Activated CD8-positive, alpha-beta T cell treated with anti-CD3 and anti-CD28 coated beads for 36 hours (primary cell): Measurements from ENCODE around the gene RALGAPA1. TPM values are rescaled to one million over a fixed set of nuclear protein-coding genes. Genes with fewer than 3 reads are reported as not detected.

Experiments used
- ATAC-seq: fragments of 200-7000 bp; cut with Tn5 transposase; one replicate; pipeline ENCODE4 v1.10.0; 2021; ENCODE audit warnings: mild to moderate bottlenecking, moderate library complexity
- CTCF ChIA-PET: fragments of 350-600 bp; sonication (Branson Sonifier 250); formaldehyde crosslinking; loops from one replicate; lab custom pipeline; 2021; ENCODE audit warnings: antibody characterized with exemption; lab: Charles Lee
- POLR2A ChIA-PET: fragments of 350-600 bp; sonication (Branson Sonifier 250); formaldehyde crosslinking; loops from one replicate; lab custom pipeline; 2021; ENCODE audit warnings: antibody characterized with exemption; lab: Charles Lee
- DNase-seq: peaks from one replicate; pipeline ENCODE4 v3.0.0-alpha.2; 2020
- H3K27ac Mint-ChIP-seq: one replicate; pipeline ENCODE4 v1.8.0; 2021; ENCODE audit warnings: mild to moderate bottlenecking, mixed read lengths
- H3K27me3 Mint-ChIP-seq: one replicate; pipeline ENCODE4 v1.8.0; 2021; ENCODE audit warnings: mixed read lengths
- H3K36me3 Mint-ChIP-seq: one replicate; pipeline ENCODE4 v1.8.0; 2021; ENCODE audit warnings: low read depth, mixed read lengths
- H3K4me1 Mint-ChIP-seq: one replicate; pipeline ENCODE4 v1.8.0; 2021; ENCODE audit warnings: low read depth, mixed read lengths
- H3K4me3 Mint-ChIP-seq: one replicate; pipeline ENCODE4 v1.8.0; 2021; ENCODE audit warnings: mild to moderate bottlenecking, moderate library complexity, mixed read lengths
- H3K9me3 Mint-ChIP-seq: one replicate; pipeline ENCODE4 v1.8.0; 2021; ENCODE audit warnings: mixed read lengths
- CTCF ChIP-seq: fragments of 200-600 bp; IDR thresholded peaks from one replicate; pipeline ENCODE4 v1.8.0; 2022; ENCODE audit warnings: antibody characterized with exemption, mild to moderate bottlenecking
- intact Hi-C: fragments of 100-400 bp; cut with micrococcal nuclease; formaldehyde crosslinking; loops from one replicate; pipeline ENCODE4 v1.10.0; 2022
- total RNA-seq, 2 experiments: library from RNA; stranded (reverse); gene quantifications; one replicate each; pipeline ENCODE4 v1.2.3, GENCODE V29; 2021

Gene RALGAPA1
- total RNA-seq, 2 experiments from 2014 or later: 23.7 to 26.5 TPM

GRCh38 chr14:35653045-35653444, 156.1 kb downstream of the RALGAPA1 start:
- CTCF ChIA-PET: no interaction called here
- Mint-ChIP-seq H3K9me3 (no peaks in the 10 kb centered on the region), H3K27ac (no peak overlapping the region), H3K4me3 (no peak overlapping the region), H3K27me3 (no peaks in the 10 kb centered on the region), H3K36me3 (peaks cover 6% of the 10 kb centered on the region), H3K4me1 (no peaks in the 10 kb centered on the region)
- no peak for TF ChIP-seq CTCF
- intact Hi-C loops: no loop called here
- ATAC-seq (no peak), DNase-seq (no peak)
- POLR2A ChIA-PET: no interaction called here

- Mint-ChIP-seq H3K4me3 (no peak overlapping the region), H3K4me1 (no peaks in the 10 kb centered on the region), H3K27me3 (no peaks in the 10 kb centered on the region), H3K36me3 (peaks cover 53% of the 10 kb centered on the region), H3K9me3 (peaks cover 12% of the 10 kb centered on the region), H3K27ac (no peak overlapping the region)
- ChIA-PET CTCF (no interaction called here), POLR2A (no interaction called here)
- intact Hi-C loops: no loop called here
- ATAC-seq: no peak
- no peak for TF ChIP-seq CTCF
- DNase-seq: no peak
Measured at GRCh38 chr14:35643513-35643912, 165.6 kb downstream of the RALGAPA1 start.

GRCh38 chr14:35637851-35638250, 171.2 kb downstream of the RALGAPA1 start:
- ChIA-PET CTCF (no interaction called here), POLR2A (no interaction called here)
- no peak overlapping the region for H3K4me3 Mint-ChIP-seq
- intact Hi-C loops: no loop called here
- H3K27ac Mint-ChIP-seq: no peak overlapping the region
- ATAC-seq: no peak
- TF ChIP-seq CTCF: no peak
- peaks cover 48% of the 10 kb centered on the region for H3K36me3 Mint-ChIP-seq
- no peaks in the 10 kb centered on the region for H3K4me1 Mint-ChIP-seq
- no peak for DNase-seq
- H3K9me3 Mint-ChIP-seq: peaks cover 11% of the 10 kb centered on the region
- no peaks in the 10 kb centered on the region for H3K27me3 Mint-ChIP-seq

DNA sequence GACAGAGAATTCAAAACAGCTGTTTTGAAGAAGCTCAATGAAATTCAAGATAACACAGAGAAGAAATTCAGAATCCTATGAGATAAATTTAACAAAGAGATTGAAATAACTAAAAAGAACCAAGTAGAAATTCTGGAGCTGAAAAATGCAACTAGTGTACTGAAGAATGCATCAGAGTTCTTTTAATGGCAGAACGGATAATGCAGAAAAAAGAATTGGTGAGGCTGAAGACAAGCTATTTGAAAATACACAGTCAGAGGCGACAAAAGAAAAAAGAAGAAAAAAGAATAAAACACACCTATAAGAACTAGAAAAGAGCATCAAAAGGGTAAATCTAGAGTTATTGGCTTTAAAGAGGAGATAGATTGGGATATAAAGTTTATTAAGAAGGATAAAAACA, 171.8 kb downstream of the RALGAPA1 start:
- Mint-ChIP-seq H3K36me3 (peaks cover 42% of the 10 kb centered on the region), H3K4me3 (no peak overlapping the region), H3K9me3 (peaks cover 9% of the 10 kb centered on the region), H3K4me1 (no peaks in the 10 kb centered on the region), H3K27ac (no peak overlapping the region), H3K27me3 (no peaks in the 10 kb centered on the region)
- intact Hi-C loops: no loop called here
- POLR2A ChIA-PET: no interaction called here
- no peak for TF ChIP-seq CTCF
- DNase-seq: no peak
- ATAC-seq: no peak
- CTCF ChIA-PET: no interaction called here

- CTCF ChIA-PET: interaction anchor here (1.1 kb wide), 1 partner anchor 99 kb away, joined by 4 read pairs; the partner anchor contains the start of gene INSM2
Measured at GRCh38 chr14:35632676-35633075, 176.4 kb downstream of the RALGAPA1 start.

More at GRCh38 chr14:35632676-35633075, 176.4 kb downstream of the RALGAPA1 start:
- ATAC-seq: no peak
- no peaks in the 10 kb centered on the region for H3K4me1 Mint-ChIP-seq
- peaks cover 15% of the 10 kb centered on the region for H3K36me3 Mint-ChIP-seq
- H3K4me3 Mint-ChIP-seq: no peak overlapping the region
- no peak for TF ChIP-seq CTCF
- H3K27me3 Mint-ChIP-seq: no peaks in the 10 kb centered on the region
- POLR2A ChIA-PET: no interaction called here
- peaks cover 5% of the 10 kb centered on the region for H3K9me3 Mint-ChIP-seq
- DNase-seq: no peak
- H3K27ac Mint-ChIP-seq: no peak overlapping the region
- intact Hi-C loops: no loop called here
